Activated T-cell treated with anti-CD3 and anti-CD28 coated beads for 24 hours (primary cell): ENCODE results near the gene NEB.
"Not testable (repeated sequence)": the region's sequence is repeated elsewhere in the genome, so short reads cannot be mapped to it uniquely, and the experiment has no call there.

Experiments used
- DNase-seq: peaks from one replicate; pipeline ENCODE4 v3.0.0-alpha.2; 2020; ENCODE audit warnings: low read depth

The NEB gene

GRCh38 chr2:151704480-151704961, 29.8 kb downstream of the NEB start:
- not testable (repeated sequence) for DNase-seq

- not testable (repeated sequence) for DNase-seq
These were observed 36.1 kb downstream of the NEB start for GRCh38 chr2:151698134-151698533.

- no peak for DNase-seq
These were observed 38.5 kb downstream of the NEB start for GRCh38 chr2:151695778-151696177.

GRCh38 chr2:151691631-151692030, 42.6 kb downstream of the NEB start:
- DNase-seq, result no peak

- no peak for DNase-seq
These were observed 45.6 kb downstream of the NEB start for GRCh38 chr2:151688719-151689118.

- DNase-seq, result no peak
These were observed 51.7 kb downstream of the NEB start for GRCh38 chr2:151682459-151683003.

- DNase-seq, result no peak
These were observed 53.2 kb downstream of the NEB start for GRCh38 chr2:151681051-151681450.

GRCh38 chr2:151679994-151680393, 54.3 kb downstream of the NEB start:
- DNase-seq, result no peak

- no peak for DNase-seq
These were observed 55.4 kb downstream of the NEB start for GRCh38 chr2:151678849-151679248.

GRCh38 chr2:151673016-151673415, 61.3 kb downstream of the NEB start:
- no peak for DNase-seq

- no peak for DNase-seq
These were observed 62.0 kb downstream of the NEB start for GRCh38 chr2:151672277-151672676.

- no peak for DNase-seq
These were observed 63.3 kb downstream of the NEB start for GRCh38 chr2:151670846-151671597.

- DNase-seq, result no peak
These were observed 63.9 kb downstream of the NEB start for GRCh38 chr2:151670346-151670745.

GRCh38 chr2:151669585-151670081, 64.6 kb downstream of the NEB start:
- peak; percentile 11 for DNase-seq

- DNase-seq, result no peak
These were observed 65.5 kb downstream of the NEB start for GRCh38 chr2:151668737-151669136.

GRCh38 chr2:151665959-151666358, 68.3 kb downstream of the NEB start:
- DNase-seq, result no peak

- DNase-seq, result no peak
These were observed 69.8 kb downstream of the NEB start for GRCh38 chr2:151664520-151664919.

GRCh38 chr2:151661625-151662024, 72.7 kb downstream of the NEB start:
- no peak for DNase-seq

GRCh38 chr2:151658081-151658480, 76.2 kb downstream of the NEB start:
- no peak for DNase-seq

GRCh38 chr2:151657667-151658076, 76.6 kb downstream of the NEB start:
- no peak for DNase-seq

GRCh38 chr2:151655663-151656398, 78.4 kb downstream of the NEB start:
- no peak for DNase-seq

- no peak for DNase-seq
These were observed 79.4 kb downstream of the NEB start for GRCh38 chr2:151654891-151655290.

GRCh38 chr2:151654085-151654484, 80.2 kb downstream of the NEB start:
- DNase-seq, result no peak
